T-helper 9 cell (primary cell): ENCODE results near the gene TCF7L2.

Experiments used
- DNase-seq: peaks from one replicate; pipeline ENCODE4 v3.0.0-alpha.2; 2020

TCF7L2 gene

DNA sequence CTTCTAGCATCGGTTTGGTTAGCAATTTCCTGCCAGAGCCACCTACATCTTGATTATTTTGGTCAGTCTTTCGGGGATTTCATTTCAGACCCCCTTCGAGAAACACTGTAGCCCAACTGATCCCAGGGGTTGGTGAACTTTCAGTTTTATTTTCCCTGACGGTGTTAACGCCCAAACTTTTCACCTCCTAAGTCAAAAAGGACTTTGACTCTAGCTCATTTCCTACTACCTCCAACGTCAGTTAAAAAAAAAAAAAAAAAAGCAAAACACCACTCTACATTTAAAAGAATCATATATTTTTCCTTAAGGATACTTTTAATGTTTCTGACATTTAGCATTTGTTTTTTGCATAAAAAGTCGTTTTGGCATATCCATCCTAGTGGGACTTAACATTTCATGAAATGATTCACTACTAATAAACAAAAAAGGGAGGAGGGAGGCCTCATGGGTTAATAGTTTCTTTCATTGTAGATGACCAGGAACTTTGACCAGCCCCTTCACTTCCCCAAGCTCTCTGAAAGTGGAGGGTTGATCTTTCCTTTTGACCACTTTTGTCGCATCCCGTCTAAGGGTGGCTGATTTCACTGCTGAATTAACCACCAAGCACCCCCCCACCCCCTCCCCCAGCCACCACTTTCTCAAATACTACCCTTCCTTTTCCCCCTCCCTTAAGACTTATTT lies 764 bp upstream of the TCF7L2 start:
- DNase-seq, result no peak

DNA sequence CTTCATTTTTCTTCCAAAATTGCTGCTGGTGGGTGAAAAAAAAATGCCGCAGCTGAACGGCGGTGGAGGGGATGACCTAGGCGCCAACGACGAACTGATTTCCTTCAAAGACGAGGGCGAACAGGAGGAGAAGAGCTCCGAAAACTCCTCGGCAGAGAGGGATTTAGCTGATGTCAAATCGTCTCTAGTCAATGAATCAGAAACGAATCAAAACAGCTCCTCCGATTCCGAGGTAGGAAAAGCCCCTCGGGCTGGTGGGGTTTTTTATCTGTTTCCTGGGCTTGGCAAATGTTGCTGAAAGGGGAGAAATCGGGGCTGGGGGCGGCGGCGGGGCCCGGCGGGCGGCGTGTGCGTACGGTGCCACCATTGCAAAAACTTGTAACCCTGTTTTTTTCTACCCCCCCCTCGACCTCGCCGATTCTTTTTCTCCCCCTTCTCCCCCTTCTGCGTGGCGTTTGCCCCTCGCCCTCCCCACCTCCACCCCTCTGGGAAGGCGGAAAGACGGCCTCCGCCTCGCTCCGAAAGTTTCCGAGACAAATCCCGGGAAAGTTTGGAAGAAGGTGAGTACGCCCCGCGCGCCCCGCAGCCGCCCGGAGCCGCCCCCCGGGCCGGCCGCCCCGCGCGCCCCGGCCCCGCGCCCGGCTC lies 789 bp downstream of the TCF7L2 start:
- peak; percentile 5 for DNase-seq

DNA sequence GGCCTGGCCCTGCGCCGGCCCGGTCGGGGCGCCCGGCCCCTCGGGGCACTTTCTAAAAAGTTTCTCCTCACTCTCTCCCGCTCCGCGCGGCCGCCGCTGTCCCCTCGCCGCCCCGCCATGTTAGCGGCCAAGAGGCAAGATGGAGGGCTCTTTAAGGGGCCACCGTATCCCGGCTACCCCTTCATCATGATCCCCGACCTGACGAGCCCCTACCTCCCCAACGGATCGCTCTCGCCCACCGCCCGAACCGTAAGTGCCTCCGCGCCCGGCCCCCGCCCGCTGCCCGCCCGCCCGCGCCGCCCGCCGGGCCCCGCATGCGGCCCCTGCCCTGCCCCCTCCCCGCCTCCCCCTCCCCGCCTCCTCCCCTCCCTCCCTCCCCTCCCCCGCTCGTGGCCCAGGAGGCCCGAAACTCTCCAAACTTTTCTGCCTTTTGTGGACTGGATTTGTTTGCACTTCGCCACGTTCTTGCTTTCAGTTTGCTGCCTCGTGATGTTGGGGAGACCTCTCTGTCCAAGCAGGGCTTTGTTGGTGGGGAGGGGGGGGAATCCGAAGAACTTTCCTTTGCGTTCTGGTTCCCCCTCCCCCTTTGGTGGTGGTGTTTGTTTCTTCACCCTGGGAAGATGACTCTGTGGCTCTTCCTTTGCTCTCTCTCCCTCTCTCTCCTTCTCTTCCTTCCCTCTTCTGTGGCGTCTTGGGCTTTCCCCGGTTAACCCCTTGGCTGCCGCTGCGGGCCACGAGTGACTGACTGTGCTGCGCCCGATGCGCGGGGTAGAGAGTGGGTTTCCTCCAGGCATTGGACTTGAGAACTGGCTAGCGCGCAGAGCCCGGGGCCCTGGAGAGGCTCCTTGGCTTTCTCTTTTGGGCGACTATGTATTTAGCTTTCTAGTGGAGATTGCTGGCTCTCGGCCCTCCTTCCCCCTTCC lies 1.6 kb downstream of the TCF7L2 start:
- peak; percentile 30 for DNase-seq

DNA sequence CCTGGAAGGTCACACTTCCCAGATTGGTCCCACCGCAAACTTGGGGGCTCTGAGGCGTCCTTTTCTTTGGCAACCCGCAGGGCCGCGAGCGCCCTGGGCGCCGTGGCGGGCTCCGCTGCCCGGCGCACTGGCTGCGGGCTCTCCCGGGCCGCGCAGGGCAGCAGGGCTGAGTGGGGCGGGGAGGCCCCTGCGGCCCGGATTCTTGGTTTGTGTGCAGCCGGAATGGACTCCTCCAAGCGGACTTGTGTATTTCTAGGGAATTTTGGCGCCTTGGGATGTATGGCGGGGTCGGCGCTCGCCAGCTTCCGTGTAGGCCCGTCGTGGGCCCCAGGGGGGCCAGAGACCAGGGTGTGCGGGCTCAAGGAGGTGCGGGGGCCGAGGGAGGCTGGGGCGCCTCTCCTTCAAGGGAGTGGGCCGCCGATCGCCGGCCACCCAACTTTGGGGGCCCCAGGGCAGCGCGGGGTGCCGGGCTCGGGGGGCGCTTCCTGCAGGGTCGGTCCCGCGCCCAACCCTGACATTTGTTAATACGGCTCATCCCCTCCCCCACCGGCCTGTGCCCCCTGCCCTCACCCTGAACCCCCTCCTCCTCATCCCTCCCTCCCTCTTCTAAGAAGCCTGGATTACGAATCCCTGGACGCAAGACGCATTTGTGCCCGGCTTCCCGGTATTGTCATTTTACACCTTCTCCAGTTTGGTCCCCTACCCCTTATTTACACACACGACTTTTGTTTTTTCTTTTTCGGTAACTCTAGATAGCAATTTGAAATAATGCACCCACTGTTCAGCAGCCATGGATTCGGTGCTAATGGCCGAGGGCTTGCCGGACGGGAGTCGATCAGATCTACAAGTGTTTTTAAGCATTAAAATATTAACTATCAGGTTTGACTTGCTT lies 2.5 kb downstream of the TCF7L2 start:
- DNase-seq, result no peak

DNA sequence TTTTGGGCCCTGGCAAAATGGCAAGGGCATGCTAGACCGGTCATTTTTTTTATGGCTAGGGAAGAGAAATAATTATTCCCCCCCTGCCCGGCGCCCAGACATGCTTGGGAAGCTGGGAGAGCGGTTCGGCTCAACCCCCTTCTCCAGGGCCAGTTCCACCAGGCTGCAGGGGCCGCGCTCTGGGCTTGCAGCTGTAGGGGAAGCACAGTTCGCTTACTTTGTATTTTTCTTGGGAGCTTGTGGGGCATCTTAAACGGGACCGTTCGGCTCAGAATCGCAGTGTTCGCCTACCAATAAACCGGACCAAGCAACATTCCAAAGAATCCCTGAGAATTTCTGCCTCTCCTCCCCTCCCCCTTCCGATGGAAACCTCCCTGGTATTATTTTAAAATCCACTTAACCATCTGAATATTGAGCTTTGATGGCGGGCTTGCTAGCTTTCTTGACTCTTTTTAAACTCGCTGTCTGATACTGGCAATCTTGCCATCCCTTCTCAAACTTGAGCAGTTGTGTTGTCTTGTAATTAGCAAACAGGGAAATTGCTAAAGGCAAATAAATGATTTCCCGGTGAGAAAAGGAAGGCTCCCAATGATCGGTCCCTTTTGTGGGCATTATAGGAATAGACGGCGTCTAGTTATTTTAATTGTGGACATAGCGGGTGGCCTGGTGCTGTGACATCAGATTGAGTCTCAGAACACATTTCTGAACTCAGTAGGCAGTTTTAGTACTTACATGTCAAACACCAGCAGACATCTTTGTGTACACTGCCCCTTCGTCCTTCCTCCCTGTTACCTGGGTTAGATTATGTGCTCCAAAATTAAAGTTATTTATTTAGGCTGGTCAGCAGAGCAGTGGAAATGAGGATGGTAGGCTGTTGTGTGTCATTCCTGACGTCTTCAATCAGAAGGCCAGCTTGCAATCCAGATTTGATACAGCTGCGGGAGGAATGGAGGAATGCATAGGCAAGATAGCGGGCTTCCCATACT lies 3.4 kb downstream of the TCF7L2 start:
- DNase-seq, result no peak

DNA sequence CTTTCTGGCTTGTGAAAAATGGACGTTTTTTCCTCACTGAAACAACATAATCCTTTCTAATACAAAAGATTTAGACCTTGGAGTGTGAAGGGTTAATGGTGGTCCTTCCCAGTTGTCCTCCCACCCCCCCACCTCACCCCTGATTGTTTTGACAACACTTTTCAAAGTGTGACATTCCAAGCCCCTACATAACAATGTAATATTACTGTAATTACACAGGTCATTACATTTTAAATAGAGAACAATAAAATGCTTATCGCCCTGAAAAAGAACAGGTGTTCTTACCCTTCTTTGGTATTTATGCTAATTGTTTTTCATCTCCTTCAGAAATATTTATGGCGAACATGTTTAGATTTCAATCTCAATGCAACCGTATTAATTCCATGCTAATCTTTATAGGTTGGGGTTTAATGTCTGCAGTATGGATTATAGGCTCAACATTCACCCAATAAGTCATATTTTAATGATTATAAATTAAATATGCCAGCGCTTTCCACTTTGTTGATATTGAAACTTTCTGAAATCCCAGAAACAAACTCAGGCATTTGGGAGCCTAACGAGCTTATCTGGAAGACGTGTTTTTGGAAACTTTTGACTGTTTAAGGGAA lies 5.0 kb downstream of the TCF7L2 start:
- DNase-seq, result no peak

DNA sequence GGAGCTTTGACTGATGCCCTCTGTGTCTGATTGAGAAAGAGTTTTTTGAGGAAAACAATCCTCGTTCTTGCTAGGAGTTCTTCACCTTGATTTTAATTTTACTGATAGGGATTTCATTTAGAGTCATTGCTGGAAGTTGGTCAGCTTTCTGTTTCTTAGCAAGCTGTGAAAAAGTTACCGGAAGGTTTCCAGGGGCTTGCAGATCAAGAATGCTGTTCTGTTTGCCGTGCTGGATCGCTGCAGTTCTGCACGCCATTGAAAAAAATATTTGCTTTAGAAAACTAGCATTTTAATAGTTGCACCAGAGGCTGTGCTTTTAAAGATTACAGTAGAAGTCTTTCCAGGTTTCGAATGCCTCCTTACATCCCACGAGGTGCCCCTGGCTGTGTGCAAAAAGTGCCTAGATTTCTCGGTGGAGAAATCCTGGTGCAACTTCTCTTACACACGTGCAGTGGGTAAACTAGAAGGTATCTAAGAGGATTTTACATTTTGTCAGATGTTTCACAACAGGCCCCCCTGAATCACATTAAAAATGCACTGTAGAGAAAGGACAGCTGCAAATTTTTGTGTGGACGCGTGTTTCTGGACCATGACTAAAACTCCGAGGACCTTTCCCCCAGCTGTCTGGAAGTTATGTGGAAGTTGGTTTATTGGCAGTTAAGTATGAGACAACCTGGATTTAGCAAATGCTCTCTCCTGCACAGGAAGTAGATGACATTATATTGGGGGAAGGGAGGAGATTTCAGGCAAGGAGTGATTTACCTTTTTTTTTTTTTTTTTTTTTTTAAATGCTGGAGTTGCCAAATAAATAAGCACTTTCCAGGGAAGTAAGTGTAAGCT lies 5.8 kb downstream of the TCF7L2 start:
- no peak for DNase-seq

DNA sequence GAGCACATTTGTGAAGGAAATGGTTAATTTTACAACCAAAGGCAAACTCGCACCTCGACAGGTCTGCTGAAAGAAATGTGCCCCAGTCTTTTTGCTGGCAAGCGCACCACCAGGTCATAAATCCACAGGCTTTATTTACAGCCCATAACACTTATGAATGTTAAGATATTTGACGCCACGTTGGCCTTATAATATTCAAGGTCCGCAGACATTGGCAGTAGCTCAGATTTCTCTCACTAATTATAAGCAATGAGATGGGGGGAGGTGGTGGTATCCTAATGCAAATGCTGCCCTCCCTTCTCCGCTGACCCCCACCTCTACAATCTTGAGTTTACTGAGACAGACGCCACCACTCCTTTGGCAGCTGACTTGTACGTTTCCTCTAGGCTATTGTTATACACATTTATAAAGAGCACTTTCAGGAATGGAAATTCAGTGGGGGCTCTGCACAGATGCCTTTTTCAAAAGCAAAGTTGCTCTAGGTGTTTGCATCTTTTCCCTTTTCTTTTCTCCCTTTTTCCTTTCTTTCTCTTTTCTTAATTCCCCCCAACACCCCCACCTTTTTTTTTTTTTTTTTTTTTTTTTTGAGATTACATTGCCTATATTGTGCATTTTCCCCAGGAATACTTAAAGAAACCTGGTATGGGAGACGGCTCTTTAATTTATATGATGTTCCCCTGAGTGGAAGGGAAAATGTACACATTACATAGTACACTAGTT lies 6.7 kb downstream of the TCF7L2 start:
- DNase-seq, result no peak

DNA sequence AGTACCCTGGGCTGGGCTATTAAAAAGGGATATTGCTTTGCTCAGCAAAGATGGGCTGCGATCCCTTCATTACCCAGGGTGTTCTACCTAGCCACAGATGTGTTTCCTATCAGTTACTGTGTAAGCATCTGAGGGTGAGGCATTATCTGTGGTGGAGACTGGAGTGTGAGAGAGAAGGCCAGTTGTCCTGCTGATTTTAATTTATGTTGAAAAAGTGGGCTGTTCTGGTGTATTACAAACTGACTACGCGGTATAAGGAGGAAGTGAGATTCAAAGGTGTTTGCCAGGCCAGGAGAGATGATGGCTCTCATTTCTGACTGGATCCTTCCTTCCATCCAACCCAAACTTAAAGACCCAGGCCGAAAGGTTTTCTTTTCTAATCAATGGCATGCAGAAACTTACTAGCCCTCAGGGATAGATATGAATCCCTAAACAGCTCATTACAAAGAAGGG lies 7.6 kb downstream of the TCF7L2 start:
- DNase-seq, result no peak

DNA sequence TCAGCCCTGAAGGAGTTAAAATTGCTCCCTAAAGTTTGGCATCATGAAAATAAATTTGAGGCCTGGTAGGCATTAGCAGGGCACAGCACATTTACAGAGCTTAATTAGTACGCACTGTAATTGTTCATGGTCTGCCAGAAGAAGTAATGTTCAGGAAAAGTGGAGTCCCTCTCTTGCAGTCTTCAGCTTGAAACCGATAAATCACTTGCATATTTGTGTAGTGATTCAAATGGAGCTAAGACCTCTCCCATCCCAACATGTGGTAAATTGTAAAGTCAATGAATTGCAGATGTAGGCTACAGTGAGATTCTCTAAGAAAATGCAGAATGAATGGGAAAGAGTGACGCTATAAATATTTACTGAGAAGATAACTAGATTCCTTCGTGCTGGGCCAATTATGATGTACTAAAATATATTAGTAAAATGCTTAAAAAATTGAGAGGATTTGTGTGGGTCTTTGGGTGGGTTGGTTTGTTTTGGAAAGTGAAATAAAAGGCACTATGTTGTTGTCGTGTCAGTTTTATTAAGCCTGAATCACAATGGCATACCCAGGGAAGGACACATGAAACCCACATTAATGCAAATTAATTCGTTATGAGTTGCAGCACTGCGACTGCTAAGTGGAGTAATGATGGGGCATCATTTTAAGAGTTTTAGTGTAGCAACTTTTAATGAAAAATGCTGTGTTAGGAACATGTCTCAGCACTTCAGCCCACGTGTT lies 8.4 kb downstream of the TCF7L2 start:
- no peak for DNase-seq

DNA sequence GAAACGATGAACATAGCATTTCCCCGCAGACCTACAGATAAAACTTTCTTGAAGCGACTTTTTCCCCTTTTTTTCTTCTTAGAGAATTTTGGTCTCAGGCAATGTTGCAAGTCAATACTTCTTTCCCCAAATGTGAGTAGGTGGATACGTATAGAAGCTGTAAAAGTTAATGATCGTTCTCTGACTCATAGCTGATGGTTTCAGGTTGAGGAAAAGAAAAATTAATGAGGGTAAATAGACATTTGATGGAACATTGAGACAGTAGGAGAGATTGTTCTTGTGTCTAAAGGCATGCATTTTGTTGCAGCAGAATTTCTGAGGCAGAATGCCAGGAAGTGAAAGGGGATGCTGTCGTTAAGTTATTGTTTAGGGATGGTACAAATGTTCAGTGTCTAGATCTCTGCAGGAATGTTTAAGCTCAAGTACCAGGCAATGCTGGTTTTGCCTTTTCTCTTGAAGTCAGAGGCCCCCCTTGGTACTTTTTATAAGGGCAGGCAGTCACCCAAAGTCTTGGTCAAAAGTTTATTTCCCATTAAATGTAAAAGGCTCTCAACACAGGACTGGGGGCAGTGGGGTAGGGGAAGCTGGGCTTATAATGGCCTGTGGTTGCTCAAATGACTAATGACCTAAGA lies 9.3 kb downstream of the TCF7L2 start:
- no peak for DNase-seq

DNA sequence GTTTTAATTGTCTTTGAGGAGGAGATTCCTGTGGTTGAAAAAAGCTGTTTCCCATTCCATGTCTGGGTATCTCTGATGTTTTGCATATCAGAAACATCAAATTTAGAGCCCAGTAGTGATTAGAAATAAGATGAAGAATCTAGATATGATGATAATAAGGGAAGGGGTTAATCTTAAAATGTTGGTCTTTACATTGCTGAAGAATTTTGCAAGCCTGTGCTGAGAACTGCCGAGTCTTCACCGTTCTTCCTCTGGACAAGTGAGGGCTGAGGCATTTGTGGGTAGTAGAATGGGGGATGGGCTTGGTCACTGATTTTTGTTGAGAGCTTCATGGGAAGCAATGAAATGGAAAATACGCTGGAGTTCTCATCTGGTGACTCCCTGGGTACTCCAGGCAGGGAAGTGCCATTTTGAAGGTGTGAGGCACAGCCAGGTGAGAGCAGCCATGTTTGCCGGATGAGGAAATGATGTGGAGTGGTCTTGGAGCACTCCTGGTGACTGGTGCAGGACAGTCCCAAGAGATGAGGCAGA lies 10.2 kb downstream of the TCF7L2 start:
- no peak for DNase-seq

DNA sequence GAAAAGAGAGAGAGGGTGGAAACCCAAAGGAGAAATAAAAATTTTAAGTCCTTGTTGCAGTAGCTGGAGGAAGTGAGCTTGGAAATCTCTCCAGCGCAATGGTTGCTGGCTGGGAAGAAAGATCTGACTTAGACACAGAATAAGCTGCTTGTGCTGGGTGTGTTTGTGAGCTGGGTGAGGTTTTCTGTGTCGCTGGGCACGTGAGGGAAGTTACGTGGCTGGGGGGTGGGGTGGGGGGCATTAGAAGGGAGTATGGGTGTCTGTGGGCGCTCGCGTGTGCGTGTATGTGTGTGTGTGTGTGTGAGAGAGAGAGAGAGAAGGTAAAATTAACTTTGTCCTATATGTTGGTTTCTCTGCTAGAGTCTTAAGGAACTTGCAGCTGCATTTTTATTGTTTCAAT lies 11.6 kb downstream of the TCF7L2 start:
- no peak for DNase-seq

DNA sequence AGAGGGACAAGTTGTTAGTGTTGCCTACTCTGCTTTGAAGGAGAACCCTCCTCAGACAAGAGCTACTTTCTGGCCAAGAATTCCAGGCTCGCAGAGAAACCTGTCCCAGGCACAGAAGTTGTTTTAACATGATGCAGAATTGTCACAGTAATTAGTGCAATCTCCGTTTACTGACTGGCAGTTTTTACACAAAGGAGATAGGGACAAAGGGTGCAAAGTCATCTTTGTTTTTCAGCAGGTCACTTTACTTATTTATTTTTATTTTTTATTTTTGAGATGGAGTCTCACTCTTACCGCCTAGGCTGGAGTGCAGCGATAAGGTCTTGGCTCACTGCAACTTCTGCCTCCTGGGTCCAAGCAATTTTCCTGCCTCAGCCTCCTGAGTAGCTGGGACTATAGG lies 12.3 kb downstream of the TCF7L2 start:
- DNase-seq, result no peak

DNA sequence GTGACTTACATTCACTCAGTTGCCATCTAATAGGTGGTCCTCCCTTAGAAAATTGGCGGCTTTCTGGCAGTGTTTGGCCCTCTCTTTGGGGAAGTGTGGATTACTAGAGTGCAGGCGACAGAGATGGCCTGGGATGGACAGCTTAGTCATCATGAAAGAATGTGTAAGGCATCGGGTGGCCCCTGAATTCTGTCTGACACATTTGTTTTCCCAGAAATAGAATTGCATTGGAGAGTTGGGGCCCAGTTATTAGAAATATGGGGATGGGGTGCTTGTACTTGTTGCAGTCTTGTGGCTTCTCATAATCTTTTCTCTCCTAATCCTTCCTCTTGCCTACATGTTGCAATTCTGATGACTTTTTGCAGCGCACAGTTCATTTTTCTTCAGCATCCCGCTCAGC lies 13.8 kb downstream of the TCF7L2 start:
- DNase-seq, result no peak

DNA sequence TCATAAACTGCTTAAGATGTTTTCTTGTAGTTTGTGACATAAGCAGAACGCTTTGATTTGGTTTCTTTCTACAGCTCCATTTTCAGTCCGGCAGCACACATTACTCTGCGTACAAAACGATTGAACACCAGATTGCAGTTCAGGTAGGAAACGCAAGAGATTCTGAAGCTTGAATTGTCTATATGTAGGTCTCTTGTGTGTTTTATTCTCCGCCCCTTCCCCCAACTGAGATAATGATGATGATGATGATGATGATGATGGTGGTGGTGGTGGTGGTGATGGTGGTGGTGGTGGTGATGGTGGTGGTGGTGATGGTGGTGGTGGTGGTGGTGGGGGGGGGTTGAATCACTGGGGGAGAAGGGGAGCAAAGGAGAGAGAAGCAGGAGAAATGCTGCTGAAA lies 14.4 kb downstream of the TCF7L2 start:
- no peak for DNase-seq

DNA sequence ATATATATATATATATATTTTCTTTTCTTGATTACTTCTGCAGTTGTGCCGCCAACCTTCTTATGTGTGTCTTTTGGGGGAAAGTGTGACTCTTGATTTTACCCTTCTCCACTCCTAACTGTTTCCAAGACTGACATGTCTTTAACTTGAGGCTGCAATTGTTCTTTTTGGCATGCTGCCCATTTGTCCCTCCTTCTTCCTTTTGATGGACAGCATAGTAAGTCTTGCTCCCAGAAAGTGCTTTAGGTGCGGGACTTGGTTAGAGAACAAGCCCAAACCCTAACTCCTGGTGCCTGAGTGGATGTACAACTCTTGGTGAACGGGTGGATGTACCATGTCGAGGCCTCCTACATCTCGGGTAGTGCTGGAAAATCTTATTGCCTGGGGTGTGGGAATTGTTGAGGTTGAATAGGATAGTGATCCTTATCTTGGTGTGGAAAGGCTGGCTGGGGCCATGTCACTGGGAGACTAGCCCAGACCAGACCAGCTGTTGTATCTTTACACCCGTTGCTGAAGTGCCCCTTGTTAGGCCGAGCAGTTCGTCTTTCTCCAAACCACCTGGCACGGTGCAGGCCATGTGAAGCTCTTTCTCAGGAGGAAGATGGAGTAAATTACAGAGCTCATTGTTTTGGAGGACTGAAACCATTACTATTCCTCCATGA lies 16.3 kb downstream of the TCF7L2 start:
- DNase-seq, result no peak
